ENCODE data around the gene ADCK2.
"Not testable (repeated sequence)": the region's sequence is repeated elsewhere in the genome, so short reads cannot be mapped to it uniquely, and the experiment has no call there.

ADCK2 gene

GRCh38 chr7:140674356-140674800 lies 1.6 kb downstream of the ADCK2 start:
- no peak for DNase-seq (ENCODE audit: low spot score)

- peak; percentile 87 for DNase-seq (ENCODE audit: low spot score)
These were observed 2.4 kb downstream of the ADCK2 start for GRCh38 chr7:140674899-140675701.

DNA sequence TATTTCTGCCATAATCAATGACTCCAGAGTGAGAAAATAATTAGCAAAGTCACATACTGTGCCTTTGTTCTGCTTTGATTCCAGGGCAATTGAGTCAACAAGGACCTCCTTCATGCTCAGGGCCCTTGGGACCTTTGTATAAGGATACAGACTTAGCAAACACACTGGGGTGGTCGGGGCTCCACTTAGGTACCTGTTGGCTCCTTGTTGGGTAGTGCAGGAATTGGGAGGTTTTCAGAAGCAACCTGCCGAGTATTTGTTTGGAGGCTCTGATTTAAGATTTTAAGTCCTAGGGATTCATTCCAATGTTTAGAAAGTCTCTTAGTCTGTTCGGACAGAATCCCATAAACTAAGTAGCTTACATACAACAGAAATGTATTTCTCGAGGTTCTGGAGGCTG lies 3.0 kb downstream of the ADCK2 start:
- no peak for DNase-seq (ENCODE audit: low spot score)

- no peak for DNase-seq (ENCODE audit: low spot score)
These were observed 3.6 kb downstream of the ADCK2 start for GRCh38 chr7:140676306-140676705.

GRCh38 chr7:140676956-140677355 lies 4.2 kb downstream of the ADCK2 start:
- not testable (repeated sequence) for DNase-seq (ENCODE audit: low spot score)

DNA sequence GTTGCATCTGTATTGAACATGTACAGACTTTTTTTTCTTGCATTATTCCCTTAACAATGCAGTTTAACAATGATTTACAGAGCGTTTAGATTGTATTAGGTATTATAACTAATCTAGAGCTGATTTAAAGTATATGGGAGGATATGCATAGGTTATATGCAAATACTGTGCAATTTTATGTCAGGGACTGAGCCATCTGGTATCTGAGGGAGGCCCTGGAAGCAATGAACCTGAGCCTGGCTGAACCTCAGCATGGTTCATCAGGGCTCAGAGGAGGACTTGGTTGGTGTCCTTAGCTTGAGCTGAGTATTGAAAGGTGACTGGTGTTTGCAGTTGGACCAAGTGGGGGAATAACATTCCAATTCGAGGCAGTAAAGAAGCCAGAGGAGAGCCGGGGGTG lies 4.8 kb downstream of the ADCK2 start:
- no peak for DNase-seq (ENCODE audit: low spot score)

DNA sequence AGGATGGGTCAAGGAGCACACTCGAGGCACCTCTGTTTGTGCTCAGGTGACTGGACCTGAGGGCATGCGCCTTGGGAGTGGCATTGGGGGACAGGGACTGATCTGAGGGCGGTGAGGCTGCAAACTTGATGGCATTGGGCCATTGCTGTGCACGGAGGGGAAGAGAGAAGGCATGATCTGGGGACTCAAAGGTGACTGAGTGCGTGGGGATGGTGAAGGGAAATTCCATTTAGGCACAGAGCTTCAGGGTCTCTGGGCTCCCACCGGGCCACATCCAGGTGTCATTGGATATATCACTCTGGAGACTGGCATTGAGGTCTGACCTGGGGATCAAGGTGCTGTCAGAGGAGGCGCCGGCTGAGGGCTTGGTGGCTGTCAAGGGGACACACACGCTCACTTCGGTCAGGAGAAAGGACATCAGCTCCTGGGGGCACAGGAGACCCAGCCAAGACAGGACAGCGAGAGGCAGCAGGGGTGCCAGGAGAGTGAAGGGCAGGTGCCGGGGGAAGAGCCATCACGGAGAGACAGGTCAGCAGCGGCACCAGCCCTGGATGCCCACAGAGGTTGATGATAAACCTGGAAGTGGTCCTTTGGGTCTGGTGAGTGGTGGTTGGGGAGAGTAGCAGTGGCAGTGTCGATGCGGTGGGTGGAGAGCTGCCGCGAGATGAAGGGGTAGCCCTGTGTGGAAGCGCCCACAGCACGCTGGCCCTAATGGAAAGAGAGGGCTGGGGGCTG lies 5.5 kb downstream of the ADCK2 start:
- no peak for DNase-seq (ENCODE audit: low spot score)

DNA sequence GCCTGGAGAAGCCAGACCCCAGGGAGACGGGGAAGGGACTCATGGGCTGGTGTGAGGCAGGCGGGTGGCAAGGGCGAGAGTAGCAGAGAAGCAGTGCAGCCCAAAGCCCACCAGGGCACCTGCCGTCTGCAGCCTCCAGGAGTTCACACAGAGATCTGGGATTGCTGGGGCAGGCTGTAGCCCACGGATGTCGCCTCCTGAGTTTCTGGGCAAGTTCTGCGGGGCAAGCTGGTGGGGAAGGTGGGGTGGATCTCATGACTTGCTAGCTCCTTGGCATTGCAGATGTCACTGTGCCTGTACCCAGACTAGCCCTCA lies 6.0 kb downstream of the ADCK2 start:
- no peak for DNase-seq (ENCODE audit: low spot score)

DNA sequence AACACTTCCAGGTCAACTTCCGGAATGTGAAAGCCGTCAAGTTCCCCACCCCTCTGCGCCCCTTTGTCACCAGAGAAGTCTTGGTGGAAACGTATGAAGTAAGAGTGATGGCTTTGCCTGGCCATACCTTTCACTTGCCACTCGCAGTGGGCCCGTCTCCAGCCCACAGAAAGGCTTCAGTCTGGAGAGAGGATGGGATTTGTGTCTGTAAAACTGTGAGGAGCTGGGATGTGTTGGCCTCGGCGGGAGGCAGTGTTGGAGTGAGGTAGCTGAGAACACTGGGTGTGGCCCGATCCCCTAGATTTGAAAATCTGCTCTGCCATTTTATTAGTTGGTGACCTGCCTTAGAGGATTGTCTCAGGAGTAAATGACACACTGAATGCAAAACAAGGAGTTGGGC lies 6.4 kb downstream of the ADCK2 start:
- DNase-seq (ENCODE audit: low spot score): no peak

DNA sequence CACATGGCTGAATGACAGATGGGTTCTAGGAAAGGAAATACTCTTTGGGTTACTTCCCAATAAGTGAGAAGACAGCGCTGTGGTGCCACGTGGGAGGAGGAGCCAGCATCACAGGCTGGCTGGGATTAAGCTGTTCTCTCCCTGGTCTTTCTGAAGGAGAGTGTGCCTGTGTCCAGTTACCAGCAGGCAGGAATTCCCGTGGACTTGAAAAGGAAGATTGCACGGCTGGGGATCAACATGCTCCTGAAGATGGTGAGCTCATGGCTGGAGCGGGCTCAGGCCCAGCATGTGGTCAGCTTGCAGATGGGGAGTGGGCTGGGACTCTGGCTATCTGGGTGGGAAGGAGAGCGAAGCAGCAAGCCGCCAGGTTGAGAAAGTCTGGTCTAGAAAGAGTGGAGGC lies 8.1 kb downstream of the ADCK2 start:
- DNase-seq (ENCODE audit: low spot score): no peak

DNA sequence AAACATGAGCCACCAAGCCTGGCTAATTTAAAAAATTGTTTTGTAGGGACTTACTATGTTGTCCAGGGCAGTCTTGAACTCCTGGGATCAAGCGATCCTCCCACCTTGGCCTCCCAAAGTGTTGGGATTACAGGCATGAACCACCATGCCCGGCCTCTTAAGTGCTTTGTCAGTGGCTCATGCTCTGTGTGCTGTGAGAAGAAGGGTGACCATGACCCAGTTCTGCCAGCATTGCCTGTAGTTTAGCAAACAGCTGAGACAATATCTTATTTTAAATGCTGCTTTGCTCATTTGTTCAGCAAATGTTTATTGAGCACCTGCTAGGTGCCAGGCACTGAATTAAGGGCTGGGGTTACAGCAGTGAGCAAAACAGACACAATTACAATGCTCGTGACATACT lies 9.0 kb downstream of the ADCK2 start:
- DNase-seq (ENCODE audit: low spot score): no peak

GRCh38 chr7:140683657-140684056 lies 10.9 kb downstream of the ADCK2 start:
- DNase-seq (ENCODE audit: low spot score): no peak

DNA sequence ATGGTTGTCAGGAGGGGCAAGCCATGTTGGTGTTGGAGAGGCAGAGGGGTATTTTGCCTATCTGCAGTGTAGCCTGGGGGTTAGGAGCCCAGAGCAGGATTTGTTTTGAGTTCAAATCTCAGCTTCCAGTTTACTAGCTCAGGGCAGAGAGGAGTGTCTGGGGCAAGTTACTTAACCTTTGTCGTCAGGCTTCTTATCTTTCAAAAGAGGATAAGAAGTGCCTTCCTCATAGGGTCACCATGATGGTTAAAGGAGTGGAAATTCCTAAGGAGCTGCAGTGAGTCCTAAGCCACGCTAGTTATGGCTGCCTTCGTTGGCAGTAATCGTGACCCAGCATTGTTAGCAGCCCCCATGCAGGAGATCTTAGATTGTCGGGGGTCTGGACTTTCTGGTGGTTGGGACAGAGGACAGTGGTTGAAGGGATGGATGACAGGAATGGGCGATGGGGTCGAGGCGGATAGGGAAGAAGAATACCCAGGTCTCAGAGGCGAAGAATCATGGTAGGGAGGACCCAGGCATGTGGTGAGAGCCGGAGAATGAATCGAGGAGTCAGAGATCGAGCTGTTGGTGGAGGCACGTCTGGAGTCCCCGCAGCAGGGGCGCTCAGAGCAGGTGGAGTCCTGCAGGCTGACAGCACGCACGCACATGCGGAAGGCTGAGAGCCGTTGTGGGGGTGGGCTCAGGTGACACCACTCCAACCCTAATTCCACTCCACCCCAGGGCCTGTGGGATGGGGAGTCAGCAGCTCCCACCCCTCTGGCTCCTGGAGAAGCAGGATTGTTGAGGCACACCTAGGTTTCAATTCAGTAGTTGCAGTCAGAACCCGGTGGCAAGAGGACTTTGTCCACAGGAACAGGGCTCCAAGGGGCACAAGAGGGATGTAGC lies 11.6 kb downstream of the ADCK2 start:
- no peak for DNase-seq (ENCODE audit: low spot score)

- DNase-seq (ENCODE audit: low spot score): no peak
These were observed 12.8 kb downstream of the ADCK2 start for GRCh38 chr7:140685407-140686087.

DNA sequence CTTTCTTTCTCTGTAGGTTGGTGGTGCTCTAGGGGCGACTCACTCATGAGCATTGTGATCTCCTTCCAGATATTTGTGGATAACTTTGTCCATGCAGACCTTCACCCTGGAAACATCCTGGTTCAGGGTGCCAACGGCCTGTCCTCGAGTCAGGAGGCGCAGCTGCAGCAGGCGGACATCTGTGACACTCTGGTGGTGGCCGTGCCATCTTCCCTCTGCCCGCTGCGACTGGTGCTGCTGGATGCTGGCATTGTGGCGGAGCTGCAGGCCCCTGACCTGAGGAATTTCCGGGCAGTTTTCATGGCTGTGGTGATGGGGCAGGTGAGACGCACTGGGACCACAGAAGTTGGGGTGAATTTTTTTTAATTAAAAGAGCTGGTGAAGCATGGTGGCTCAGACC lies 14.2 kb downstream of the ADCK2 start:
- DNase-seq (ENCODE audit: low spot score): no peak

DNA sequence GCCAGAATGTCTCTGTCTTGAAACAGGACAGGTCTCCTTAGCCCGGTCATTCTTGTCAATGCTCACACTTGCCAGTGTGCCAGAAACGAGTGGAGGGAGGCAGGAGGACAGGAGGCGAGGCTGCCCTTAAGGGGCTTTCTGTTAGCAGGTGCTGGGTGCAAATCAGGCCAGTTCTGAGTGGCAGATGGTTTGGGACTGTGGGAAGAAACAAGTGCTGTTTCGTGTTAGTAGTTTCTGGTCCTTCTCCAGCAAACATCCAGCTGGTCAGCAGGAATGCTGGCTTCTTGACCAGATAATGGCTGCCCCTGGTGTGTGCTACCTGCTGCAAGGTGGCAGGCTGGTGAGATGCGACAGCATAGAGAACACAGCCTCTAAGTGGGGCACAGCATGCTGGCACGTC lies 15.6 kb downstream of the ADCK2 start:
- no peak for DNase-seq (ENCODE audit: low spot score)

DNA sequence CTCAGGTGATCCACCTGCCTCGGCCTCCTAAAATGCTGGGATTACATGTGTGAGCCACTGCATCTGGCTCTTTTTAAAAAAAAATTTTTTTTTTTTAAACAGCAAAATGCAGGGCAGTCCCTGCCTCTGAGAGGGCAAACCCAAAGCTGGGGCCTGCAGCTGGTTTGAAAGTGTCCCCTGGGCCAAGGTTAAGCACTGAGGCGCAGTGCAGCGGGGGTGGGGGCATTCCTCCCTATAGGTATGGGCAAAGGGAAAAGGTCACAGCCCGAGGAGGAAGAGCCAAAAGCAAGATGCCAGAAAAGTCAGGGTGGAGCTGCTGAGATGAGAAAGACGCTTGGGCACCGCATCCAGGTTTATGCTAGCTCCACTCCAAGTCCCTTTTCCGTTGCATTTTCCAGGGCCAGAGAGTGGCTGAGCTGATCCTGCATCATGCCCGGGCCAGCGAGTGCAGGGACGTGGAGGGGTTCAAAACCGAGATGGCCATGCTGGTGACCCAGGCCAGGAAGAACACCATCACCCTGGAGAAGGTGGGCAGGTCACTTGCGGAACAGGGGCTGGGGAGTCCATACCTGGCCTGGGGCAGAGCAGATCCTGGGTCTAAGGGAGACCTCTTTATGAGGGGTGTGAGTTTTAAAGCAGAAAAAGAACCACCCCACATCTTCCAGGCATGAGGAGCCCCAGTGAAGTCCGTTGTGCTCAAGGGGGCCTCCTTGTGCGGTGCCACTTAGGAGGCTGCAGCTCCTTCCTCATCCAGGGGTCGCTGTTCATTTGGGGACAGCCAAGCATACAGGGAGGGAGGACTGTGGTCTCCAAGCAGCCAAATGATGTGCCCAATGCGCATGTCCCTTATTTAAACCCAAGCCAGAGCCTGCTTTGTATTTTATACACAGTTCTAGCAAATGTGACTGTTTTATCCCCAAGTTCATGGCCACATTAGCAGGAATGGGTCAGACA lies 16.7 kb downstream of the ADCK2 start:
- no peak for DNase-seq (ENCODE audit: low spot score)

DNA sequence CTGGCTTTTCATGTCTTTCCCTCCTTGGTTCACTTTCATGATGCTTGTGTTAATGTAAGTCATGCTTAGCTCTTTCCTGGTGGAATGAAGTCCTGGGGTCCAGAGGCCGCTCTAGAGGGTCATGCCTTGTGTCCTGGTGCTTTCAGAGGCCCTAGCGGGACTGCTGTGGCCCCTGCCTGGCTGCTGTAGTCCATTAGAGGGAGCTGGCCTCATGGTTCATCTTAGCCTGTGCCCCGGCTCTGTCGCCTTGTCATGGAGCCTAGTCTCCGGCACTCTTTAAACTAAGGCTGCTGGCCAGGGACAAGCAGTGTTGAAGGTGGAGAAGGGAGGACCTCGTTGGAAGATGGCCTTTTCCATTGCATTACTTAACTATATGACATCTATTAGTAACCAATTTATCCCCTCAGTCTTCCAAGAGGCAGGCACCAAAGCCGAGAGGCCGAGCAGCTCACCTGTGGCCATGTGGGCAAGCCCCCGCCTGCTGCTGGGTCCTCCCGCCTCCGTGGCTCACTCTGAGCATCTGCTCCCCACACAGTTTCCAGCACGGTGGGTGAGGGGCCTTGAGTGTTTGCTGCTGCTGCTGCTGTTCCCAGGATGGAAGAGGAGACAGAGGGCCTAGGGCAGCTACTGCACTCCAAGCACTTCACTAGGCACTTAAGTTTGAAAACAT lies 18.8 kb downstream of the ADCK2 start:
- DNase-seq (ENCODE audit: low spot score): no peak

GRCh38 chr7:140693849-140694248 lies 21.1 kb downstream of the ADCK2 start:
- DNase-seq (ENCODE audit: low spot score): not testable (repeated sequence)

DNA sequence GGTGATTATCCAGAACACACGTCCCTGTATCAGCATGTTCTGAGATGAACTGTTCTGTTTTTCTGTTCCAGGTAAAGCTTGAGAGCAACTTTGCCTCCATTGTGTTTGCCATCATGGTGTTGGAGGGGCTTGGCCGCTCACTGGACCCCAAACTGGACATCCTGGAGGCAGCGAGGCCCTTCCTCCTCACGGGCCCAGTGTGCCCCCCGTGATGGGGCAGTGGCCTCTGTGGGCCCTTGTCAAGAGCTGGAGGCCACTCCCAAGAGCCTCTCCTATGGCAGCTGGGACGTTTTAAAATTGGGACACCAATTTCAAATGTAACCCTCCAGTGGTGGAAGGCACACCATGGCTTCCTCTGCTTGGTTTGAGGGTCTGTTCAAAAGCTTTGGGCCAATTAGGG lies 21.8 kb downstream of the ADCK2 start:
- no peak for DNase-seq (ENCODE audit: low spot score)

All from AG08395 (cell line).